MCF 10A (cell line): ENCODE results near the gene HOXC11. TPM values are rescaled to one million over a fixed set of nuclear protein-coding genes. Genes with fewer than 3 reads are reported as not detected.
A peak's percentile ranks its signal among the peaks of the same experiment; 100 is the strongest.

Source experiments
- Bru-seq: library from RNA; stranded (reverse); fragments of 400-500 nt; gene quantifications from one replicate; lab custom pipeline; 2021; lab: Mats Ljungman, UMichigan
- BruChase-seq, 2 experiments: library from RNA; stranded (reverse); fragments of 400-500 nt; gene quantifications; one replicate each; lab custom pipeline; 2021; lab: Mats Ljungman, UMichigan
- BruUV-seq: library from RNA; stranded (reverse); fragments of 400-500 nt; replicated peaks from 2 replicates; lab custom pipeline; 2021; lab: Mats Ljungman, UMichigan
- CTCF ChIA-PET: fragments of 300-600 bp; sonication (Branson Sonifier 250); formaldehyde crosslinking; extraction: SDS; loops from one replicate; lab custom pipeline; 2021; ENCODE audit warnings: antibody characterized with exemption, inconsistent platforms; lab: Yijun Ruan, JAX
- POLR2A ChIA-PET: fragments of 300-600, 350-650 bp; sonication (Branson Sonifier 250); formaldehyde crosslinking; extraction: SDS; loops from one replicate; lab custom pipeline; 2020; ENCODE audit warnings: antibody characterized with exemption, inconsistent platforms; lab: Yijun Ruan, JAX
- DNase-seq: peaks from one replicate; pipeline ENCODE4 v3.0.0-alpha.2; 2018; ENCODE audit not compliant: unreplicated experiment
- H3K27ac Mint-ChIP-seq: one replicate; pipeline ENCODE4 v1.8.0; 2022; ENCODE audit warnings: mild to moderate bottlenecking, low read depth, mixed read lengths; ENCODE audit not compliant: unreplicated experiment
- H3K27me3 Mint-ChIP-seq: one replicate; pipeline ENCODE4 v1.8.0; 2022; ENCODE audit warnings: mixed read lengths; ENCODE audit not compliant: insufficient read depth, unreplicated experiment
- H3K36me3 Mint-ChIP-seq: one replicate; pipeline ENCODE4 v1.8.0; 2022; ENCODE audit warnings: mild to moderate bottlenecking, moderate library complexity, mixed read lengths; ENCODE audit not compliant: insufficient read depth, unreplicated experiment
- H3K4me1 Mint-ChIP-seq: one replicate; pipeline ENCODE4 v1.8.0; 2022; ENCODE audit warnings: mixed read lengths; ENCODE audit not compliant: insufficient read depth, unreplicated experiment
- H3K4me3 Mint-ChIP-seq: one replicate; pipeline ENCODE4 v1.8.0; 2022; ENCODE audit warnings: mild to moderate bottlenecking, moderate library complexity, mixed read lengths; ENCODE audit not compliant: unreplicated experiment
- H3K9me3 Mint-ChIP-seq: one replicate; pipeline ENCODE4 v1.8.0; 2022; ENCODE audit warnings: mixed read lengths; ENCODE audit not compliant: unreplicated experiment
- CTCF ChIP-seq: fragments of 200-600 bp; IDR thresholded peaks from one replicate; pipeline ENCODE4 v1.8.0; 2022; ENCODE audit warnings: antibody characterized with exemption, mild to moderate bottlenecking; ENCODE audit not compliant: unreplicated experiment
- intact Hi-C: fragments of 100-400 bp; cut with micrococcal nuclease; formaldehyde crosslinking; loops from 2 replicates; pipeline ENCODE4 v1.14.1; 2022
- long read RNA-seq: library from polyadenylated mRNA; stranded (forward); transcript quantifications from one replicate; pipeline ENCODE4 v2.0.0, GENCODE V29; 2022
- total RNA-seq: library from RNA; stranded (reverse); gene quantifications from 2 replicates; pipeline ENCODE4 v1.2.3, GENCODE V29; 2022

The HOXC11 gene
- 1.2 and 1.6 TPM in 2 replicates for total RNA-seq
- percentile 38 among the genes with signal in this experiment for Bru-seq, nascent RNA
- percentile 36 among the genes with signal in this experiment for BruChase-seq, experiment 1, labeled RNA remaining after a 6-hour chase
- percentile 53 among the genes with signal in this experiment for BruChase-seq, experiment 2, labeled RNA remaining after a 2-hour chase
- long read RNA-seq, partial matches to known transcripts = 0 of 11 reads
- long read RNA-seq, other reads (novel, unspliced or antisense) = 7 of 11 reads

- Mint-ChIP-seq H3K27me3 (no peaks in the 10 kb centered on the region), H3K36me3 (no peaks in the 10 kb centered on the region), H3K27ac (peak within 1 kb of the TSS; percentile 88), H3K9me3 (no peaks in the 10 kb centered on the region), H3K4me1 (peaks cover 19% of the 10 kb centered on the region), H3K4me3 (peak within 1 kb of the TSS; percentile 88)
- no peak for DNase-seq
- TF ChIP-seq CTCF = no peak
- POLR2A ChIA-PET = interaction anchor here (0.6 to 5.1 kb wide), 11 partner anchors 10 to 143 kb away, joined by 3 to 59 read pairs (median 3); partner anchors contain the start of genes HOXC13 and HOXC9
- intact Hi-C loops = loop anchor here (2.0 kb wide), 1 partner anchor 34 kb away; the partner anchor contains the start of gene HOXC13
- CTCF ChIA-PET = interaction anchor here (0.6 to 2.1 kb wide), 10 partner anchors 9 to 500 kb away, joined by 3 to 6 read pairs (median 4); no protein-coding TSS in a partner anchor
- BruUV-seq = no TSS peak
These were observed at the start of gene HOXC11 for GRCh38 chr12:53972722-53973235. Gene HOXC11, plus strand, starts transcription at chr12:53973126. Its CDS starts 116 bp downstream, at chr12:53973242.

- Mint-ChIP-seq H3K36me3 (no peaks in the 10 kb centered on the region), H3K4me3 (no peak overlapping the region), H3K27ac (no peak overlapping the region), H3K4me1 (peaks cover 3% of the 10 kb centered on the region), H3K27me3 (peaks cover 45% of the 10 kb centered on the region), H3K9me3 (no peaks in the 10 kb centered on the region)
- no peak for DNase-seq
- ChIA-PET POLR2A (interaction anchor here (0.6 to 0.9 kb wide), 2 partner anchors 15 to 65 kb away, joined by 3 read pairs; no protein-coding TSS in a partner anchor), CTCF (interaction anchor here (0.7 to 2.3 kb wide), 3 partner anchors 63 to 181 kb away, joined by 3 to 6 read pairs (median 3); no protein-coding TSS in a partner anchor)
- intact Hi-C loops = no loop called here
- no TSS peak for BruUV-seq
- no peak for TF ChIP-seq CTCF
These were observed 48.2 kb upstream of the HOXC11 start for GRCh38 chr12:53924521-53925405.

- ChIA-PET CTCF (interaction anchor here (0.7 kb wide), 1 partner anchor 17 kb away, joined by 3 read pairs; no protein-coding TSS in a partner anchor), POLR2A (no interaction called here)
- peaks cover 72% of the 10 kb centered on the region for H3K27me3 Mint-ChIP-seq
- intact Hi-C loops = no loop called here
- peaks cover 3% of the 10 kb centered on the region for H3K4me1 Mint-ChIP-seq
- H3K36me3 Mint-ChIP-seq = no peaks in the 10 kb centered on the region
- BruUV-seq = no TSS peak
- H3K27ac Mint-ChIP-seq = no peak overlapping the region
- no peak overlapping the region for H3K4me3 Mint-ChIP-seq
- TF ChIP-seq CTCF = no peak
- DNase-seq = no peak
- H3K9me3 Mint-ChIP-seq = no peaks in the 10 kb centered on the region
These were observed 45.5 kb upstream of the HOXC11 start for GRCh38 chr12:53927220-53928029.
